Skeletal muscle tissue (tissue), 4 donors: ENCODE measurements around the gene XPO1. TPM values are rescaled to one million over a fixed set of nuclear protein-coding genes. Genes with fewer than 3 reads are reported as not detected.
"Not testable (repeated sequence)": the region's sequence is repeated elsewhere in the genome, so short reads cannot be mapped to it uniquely, and the experiment has no call there.

Source experiments
- H3K27ac ChIP-seq: one replicate; pipeline ENCODE4 v1.7.0; 2013; ENCODE audit warnings: mild to moderate bottlenecking, low read depth, low read length, inconsistent platforms
- H3K27me3 ChIP-seq, 3 donors: one replicate each; pipeline ENCODE4 v1.7.0; 2013; ENCODE audit warnings: low read length in 3 of 3; ENCODE audit not compliant: control insufficient read depth in 3 of 3, insufficient read depth in 3 of 3
- H3K36me3 ChIP-seq, 3 donors: one replicate each; pipeline ENCODE4 v1.7.0; 2013; ENCODE audit warnings: low read length in 3 of 3; ENCODE audit not compliant: control insufficient read depth in 3 of 3, insufficient read depth in 3 of 3
- H3K4me1 ChIP-seq, 3 donors: one replicate each; pipeline ENCODE4 v1.7.0; 2013; ENCODE audit warnings: low read length in 3 of 3, mild to moderate bottlenecking in 3 of 3; ENCODE audit not compliant: control insufficient read depth in 3 of 3, insufficient read depth in 3 of 3
- H3K4me3 ChIP-seq, 3 donors: one replicate each; pipeline ENCODE4 v1.7.0; 2013; ENCODE audit warnings: low read length in 3 of 3
- H3K9ac ChIP-seq, 3 donors: one replicate each; pipeline ENCODE4 v1.7.0; 2013; ENCODE audit warnings: low read length in 3 of 3, mild to moderate bottlenecking in 3 of 3, moderate library complexity in 2 of 3, low read depth in 1 of 3
- H3K9me3 ChIP-seq, 3 donors: one replicate each; pipeline ENCODE4 v1.7.0; 2013; ENCODE audit warnings: low read length in 3 of 3; ENCODE audit not compliant: control insufficient read depth in 3 of 3
- total RNA-seq: library from RNA; depleted of rRNA; stranded (reverse); fragments of >200 nt; gene quantifications from one replicate; pipeline ENCODE4 v1.2.3, GENCODE V29; 2014
- donor health status: Osteomylitis.

Gene XPO1
- total RNA-seq, 1 donor from 2014 or later: 458 TPM

GRCh38 chr2:61557381-61557780 lies 19.2 kb upstream of the XPO1 start:
- no peaks in the 10 kb centered on the region for H3K4me1 ChIP-seq
- no peak overlapping the region for H3K27ac ChIP-seq
- H3K9ac ChIP-seq: no peak overlapping the region
- no peaks in the 10 kb centered on the region for H3K27me3 ChIP-seq
- no peak overlapping the region for H3K4me3 ChIP-seq
- H3K36me3 ChIP-seq: no peaks in the 10 kb centered on the region
- no peaks in the 10 kb centered on the region for H3K9me3 ChIP-seq

- H3K27me3 ChIP-seq: no peaks in the 10 kb centered on the region
- H3K36me3 ChIP-seq: no peaks in the 10 kb centered on the region
- H3K4me1 ChIP-seq: no peaks in the 10 kb centered on the region
- no peaks in the 10 kb centered on the region for H3K9me3 ChIP-seq
- H3K4me3 ChIP-seq: no peak overlapping the region
- H3K9ac ChIP-seq: no peak overlapping the region
- no peak overlapping the region for H3K27ac ChIP-seq
Measured at GRCh38 chr2:61554604-61555003, 16.4 kb upstream of the XPO1 start.

- no peak overlapping the region for H3K9ac ChIP-seq
- H3K27me3 ChIP-seq: no peaks in the 10 kb centered on the region
- no peaks in the 10 kb centered on the region for H3K9me3 ChIP-seq
- H3K27ac ChIP-seq: no peak overlapping the region
- no peak overlapping the region for H3K4me3 ChIP-seq
- H3K4me1 ChIP-seq: no peaks in the 10 kb centered on the region
- no peaks in the 10 kb centered on the region for H3K36me3 ChIP-seq
Measured at GRCh38 chr2:61550375-61551209, 12.4 kb upstream of the XPO1 start.

- H3K27me3 ChIP-seq: no peaks in the 10 kb centered on the region
- H3K9me3 ChIP-seq: no peaks in the 10 kb centered on the region
- H3K4me3 ChIP-seq: no peak overlapping the region
- no peak overlapping the region for H3K27ac ChIP-seq
- no peak overlapping the region for H3K9ac ChIP-seq
- H3K36me3 ChIP-seq: no peaks in the 10 kb centered on the region
- H3K4me1 ChIP-seq: no peaks in the 10 kb centered on the region
Measured at GRCh38 chr2:61549546-61549945, 11.4 kb upstream of the XPO1 start.

- H3K36me3 ChIP-seq: no peaks in the 10 kb centered on the region
- H3K9me3 ChIP-seq: no peaks in the 10 kb centered on the region
- H3K27ac ChIP-seq: no peak overlapping the region
- no peaks in the 10 kb centered on the region for H3K27me3 ChIP-seq
- peaks cover 5 to 7% (median 7%) of the 10 kb centered on the region in 3 donors for H3K4me1 ChIP-seq
- H3K4me3 ChIP-seq: no peak overlapping the region
- no peak overlapping the region for H3K9ac ChIP-seq
Measured at GRCh38 chr2:61543062-61543461, 4.9 kb upstream of the XPO1 start.

- H3K27me3 ChIP-seq, H3K9ac ChIP-seq, H3K27ac ChIP-seq, H3K36me3 ChIP-seq, H3K4me3 ChIP-seq, H3K9me3 ChIP-seq: not testable (repeated sequence)
- peaks cover 9 to 15% (median 10%) of the 10 kb centered on the region in 3 donors for H3K4me1 ChIP-seq
Measured at GRCh38 chr2:61540167-61540566, 2.0 kb upstream of the XPO1 start.

GRCh38 chr2:61538920-61539520 lies 864 bp upstream of the XPO1 start:
- Histone ChIP-seq H3K4me3 (peak overlapping the region; percentile 75 to 88 (median 80)), H3K27me3 (no peaks in the 10 kb centered on the region), H3K4me1 (peaks cover 16 to 22% (median 19%) of the 10 kb centered on the region in 3 donors), H3K36me3 (no peaks in the 10 kb centered on the region), H3K27ac (peak overlapping the region; percentile 97), H3K9me3 (no peaks in the 10 kb centered on the region), H3K9ac (peak overlapping the region; percentile 88 to 97 (median 93))

- Histone ChIP-seq H3K4me1 (peaks cover 16 to 23% (median 23%) of the 10 kb centered on the region in 3 donors), H3K27me3 (no peaks in the 10 kb centered on the region), H3K4me3 (peak overlapping the region; percentile 75 to 88 (median 80)), H3K9me3 (no peaks in the 10 kb centered on the region), H3K36me3 (no peaks in the 10 kb centered on the region), H3K27ac (peak overlapping the region; percentile 97), H3K9ac (peak overlapping the region; percentile 88 to 97 (median 93))
Measured at GRCh38 chr2:61537950-61538199, 281 bp downstream of the XPO1 start.

GRCh38 chr2:61537277-61537949 lies 743 bp downstream of the XPO1 start:
- H3K9ac ChIP-seq: peak overlapping the region; percentile 88 to 97 (median 93)
- H3K4me1 ChIP-seq: peaks cover 16 to 27% (median 23%) of the 10 kb centered on the region in 3 donors
- H3K4me3 ChIP-seq: peak overlapping the region; percentile 75 to 98 (median 80)
- H3K36me3 ChIP-seq: peaks cover 0 to 1% (median under 1%) of the 10 kb centered on the region in 3 donors
- peak overlapping the region; percentile 97 for H3K27ac ChIP-seq
- H3K27me3 ChIP-seq: no peaks in the 10 kb centered on the region
- no peaks in the 10 kb centered on the region for H3K9me3 ChIP-seq
